Hematopoietic multipotent progenitor cell treated with erythropoietin and hydrocortisone succinate and interleukin-3 and kit ligand, for 17 days (in vitro differentiated cells): Measurements from ENCODE around the gene POLR1C.
A peak's percentile ranks its signal among the peaks of the same experiment; 100 is the strongest.
"Not testable (repeated sequence)": the region's sequence is repeated elsewhere in the genome, so short reads cannot be mapped to it uniquely, and the experiment has no call there.

Source experiments
- DNase-seq: peaks from one replicate; pipeline ENCODE4 v3.0.0-alpha.2; 2015; ENCODE audit warnings: low spot score

Gene POLR1C

GRCh38 chr6:43509984-43510826 is 6.7 kb upstream of the POLR1C start, which contains the start of gene LRRC73:
Gene LRRC73 (minus strand): TSS chr6:43510346. CDS start chr6:43509785, 561 bp downstream.
- DNase-seq, result peak; percentile 87

GRCh38 chr6:43510827-43511163 is 6.1 kb upstream of the POLR1C start:
- DNase-seq, result no peak

- DNase-seq, result no peak
Measured at GRCh38 chr6:43511824-43512415, 5.0 kb upstream of the POLR1C start.

- DNase-seq, result no peak
Measured at GRCh38 chr6:43515808-43516207, 1.1 kb upstream of the POLR1C start.

- DNase-seq, result no peak
Measured at GRCh38 chr6:43516367-43516696, 557 bp upstream of the POLR1C start.

GRCh38 chr6:43517505-43518357 is 842 bp downstream of the POLR1C start:
- DNase-seq, result no peak

- no peak for DNase-seq
Measured at GRCh38 chr6:43520097-43520496, 3.2 kb downstream of the POLR1C start.

GRCh38 chr6:43521836-43522235 is 4.9 kb downstream of the POLR1C start:
- DNase-seq, result no peak

GRCh38 chr6:43522547-43523261 is 5.8 kb downstream of the POLR1C start:
- no peak for DNase-seq

- DNase-seq, result no peak
Measured at GRCh38 chr6:43523284-43523683, 6.4 kb downstream of the POLR1C start.

GRCh38 chr6:43524483-43524961 is 7.6 kb downstream of the POLR1C start:
- no peak for DNase-seq

- DNase-seq, result no peak
Measured at GRCh38 chr6:43532201-43532600, 15.3 kb downstream of the POLR1C start.

GRCh38 chr6:43538986-43539385 is 22.1 kb downstream of the POLR1C start:
- DNase-seq, result not testable (repeated sequence)

- DNase-seq, result not testable (repeated sequence)
Measured at GRCh38 chr6:43539409-43539808, 22.5 kb downstream of the POLR1C start.

GRCh38 chr6:43540507-43540906 is 23.6 kb downstream of the POLR1C start:
- no peak for DNase-seq

GRCh38 chr6:43541774-43542471 is 25.0 kb downstream of the POLR1C start:
- no peak for DNase-seq

GRCh38 chr6:43544461-43544860 is 27.6 kb downstream of the POLR1C start:
- DNase-seq, result no peak

GRCh38 chr6:43547222-43547621 is 30.3 kb downstream of the POLR1C start:
- no peak for DNase-seq

- not testable (repeated sequence) for DNase-seq
Measured at GRCh38 chr6:43557620-43558019, 40.7 kb downstream of the POLR1C start.

GRCh38 chr6:43559328-43559727 is 42.4 kb downstream of the POLR1C start:
- DNase-seq, result no peak

- no peak for DNase-seq
Measured at GRCh38 chr6:43570876-43571441, 54.1 kb downstream of the POLR1C start.
